Esophagus squamous epithelium (tissue), 5 donors: ENCODE results near the gene SENP2. TPM values are rescaled to one million over a fixed set of nuclear protein-coding genes. Genes with fewer than 3 reads are reported as not detected.

Experiments
- DNase-seq: peaks from one replicate; lab custom pipeline; 2025; lab: John Stamatoyannopoulos, UW
- H3K27ac ChIP-seq, 4 donors: fragments of 200-600 bp; sonication (generic); one replicate each; pipeline ENCODE4 v1.5.1; 2016 to 2019; ENCODE audit warnings: mild to moderate bottlenecking in 1 of 4
- H3K27me3 ChIP-seq, 4 donors: fragments of 200-600 bp; sonication (generic); 1 replicate in 3 of 4; 2 replicates in 1 of 4; pipeline versions ENCODE4 v1.5.1 to v1.6.0; 2017 to 2021; ENCODE audit warnings: antibody characterized with exemption in 1 of 4
- H3K36me3 ChIP-seq, 3 donors: fragments of 200-600 bp; sonication (generic); one replicate each; pipeline ENCODE4 v1.5.1; 2016 to 2019
- H3K4me1 ChIP-seq, 3 donors: fragments of 200-600 bp; sonication (generic); one replicate each; pipeline ENCODE4 v1.5.1; 2017 to 2019
- H3K4me3 ChIP-seq, 4 donors: fragments of 200-600 bp; sonication (generic); 1 replicate in 3 of 4; 2 replicates in 1 of 4; pipeline ENCODE4 v1.5.1; 2016 to 2019; ENCODE audit warnings: mild to moderate bottlenecking in 2 of 4, moderate library complexity in 1 of 4
- H3K9me3 ChIP-seq, 3 donors: fragments of 200-600 bp; sonication (generic); one replicate each; pipeline ENCODE4 v1.5.1; 2016 to 2019
- POLR2A ChIP-seq, 4 donors: fragments of 450-650 bp; IDR thresholded peaks; one replicate each; pipeline ENCODE4 v1.6.1; 2017; ENCODE audit warnings: antibody characterized with exemption in 4 of 4, mild to moderate bottlenecking in 4 of 4, moderate library complexity in 3 of 4
- WGBS, 2 donors: methylation state at CpG; one replicate each; pipeline ENCODE4 v1.1.5; 2018; 5-methylcytosine and 5-hydroxymethylcytosine counted together
- intact Hi-C: fragments of 100-400 bp; cut with DNase I; formaldehyde crosslinking; loops from one replicate; pipeline ENCODE4 v1.15.0; 2022
- total RNA-seq, 4 donors: library from RNA; depleted of rRNA; stranded (reverse); fragments of >200 nt; gene quantifications; one replicate each; pipeline ENCODE4 v1.1.0, GENCODE V29; 2016
- TF ChIP-seq, protein P1 (sequence below), 6 experiments: fragments of 450-650 bp in 4 of 6; fragments of 200-600 bp in 2 of 6; sonication (generic) in 2 of 6; IDR thresholded peaks; one replicate each; pipeline ENCODE4 v1.5.1; 2016 to 2019; ENCODE audit warnings: antibody characterized with exemption in 6 of 6, mild to moderate bottlenecking in 4 of 6, moderate library complexity in 4 of 6
- donor health status: DM: yes; HTN: yes; CAD: no.

The SENP2 gene
- total RNA-seq, 4 donors from 2014 or later = 9.6 to 33.2 (median 20.1) TPM

DNA sequence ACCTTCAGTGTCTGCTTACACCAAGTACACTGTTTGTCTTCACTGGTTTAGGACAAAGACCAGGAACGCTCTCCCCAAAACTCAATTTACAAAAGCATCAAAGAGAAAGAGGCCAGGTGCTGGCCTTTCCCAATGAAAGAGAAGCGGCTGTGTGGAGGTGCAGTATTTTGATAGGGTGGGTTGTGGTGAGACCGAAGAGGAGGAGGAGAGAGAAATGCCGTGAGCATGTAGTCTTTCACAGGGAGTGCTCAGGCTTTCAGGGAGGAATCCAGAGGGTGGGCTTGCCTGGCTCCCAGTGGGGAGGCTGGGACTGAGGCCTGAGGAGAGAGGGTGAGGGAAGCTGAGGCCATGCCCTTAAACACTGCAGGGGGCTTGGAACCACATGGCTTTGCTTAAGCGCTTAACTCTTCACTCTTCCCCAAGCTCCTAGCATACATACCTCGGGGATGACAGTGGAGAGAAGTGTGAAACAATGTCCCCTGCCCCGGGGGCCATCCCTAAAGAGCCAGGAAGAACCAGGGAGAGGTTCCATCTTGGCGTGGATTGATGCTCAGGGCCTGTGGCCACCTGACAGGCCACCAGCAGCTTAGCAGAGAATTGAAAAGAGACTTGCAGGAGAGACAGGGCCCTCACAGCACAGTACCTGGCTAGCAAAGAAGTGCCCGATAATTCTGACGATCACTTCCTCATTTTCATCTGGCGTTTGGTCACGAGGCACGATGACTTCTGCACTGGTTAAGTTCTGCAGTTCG, 60.5 kb downstream of the SENP2 start:
- TF ChIP-seq, protein P1, sequence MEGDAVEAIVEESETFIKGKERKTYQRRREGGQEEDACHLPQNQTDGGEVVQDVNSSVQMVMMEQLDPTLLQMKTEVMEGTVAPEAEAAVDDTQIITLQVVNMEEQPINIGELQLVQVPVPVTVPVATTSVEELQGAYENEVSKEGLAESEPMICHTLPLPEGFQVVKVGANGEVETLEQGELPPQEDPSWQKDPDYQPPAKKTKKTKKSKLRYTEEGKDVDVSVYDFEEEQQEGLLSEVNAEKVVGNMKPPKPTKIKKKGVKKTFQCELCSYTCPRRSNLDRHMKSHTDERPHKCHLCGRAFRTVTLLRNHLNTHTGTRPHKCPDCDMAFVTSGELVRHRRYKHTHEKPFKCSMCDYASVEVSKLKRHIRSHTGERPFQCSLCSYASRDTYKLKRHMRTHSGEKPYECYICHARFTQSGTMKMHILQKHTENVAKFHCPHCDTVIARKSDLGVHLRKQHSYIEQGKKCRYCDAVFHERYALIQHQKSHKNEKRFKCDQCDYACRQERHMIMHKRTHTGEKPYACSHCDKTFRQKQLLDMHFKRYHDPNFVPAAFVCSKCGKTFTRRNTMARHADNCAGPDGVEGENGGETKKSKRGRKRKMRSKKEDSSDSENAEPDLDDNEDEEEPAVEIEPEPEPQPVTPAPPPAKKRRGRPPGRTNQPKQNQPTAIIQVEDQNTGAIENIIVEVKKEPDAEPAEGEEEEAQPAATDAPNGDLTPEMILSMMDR (IDR thresholded peaks at IDR 0.05) = no peak
- no peak for TF ChIP-seq POLR2A (IDR thresholded peaks at IDR 0.05)
- intact Hi-C loops = no loop called here
- no peaks in the 10 kb centered on the region for H3K9me3 ChIP-seq
- peaks cover 0 to 17% (median 0%) of the 10 kb centered on the region in 3 donors for H3K36me3 ChIP-seq
- H3K27ac ChIP-seq = no peak overlapping the region
- H3K4me1 ChIP-seq = no peaks in the 10 kb centered on the region
- 79 to 96% methylated on average over 9 to 12 of the region's 14 CpGs for WGBS, 2 donors
- peaks cover 0 to 10% (median 0%) of the 10 kb centered on the region in 4 donors for H3K27me3 ChIP-seq
- DNase-seq = no peak
- H3K4me3 ChIP-seq = no peak overlapping the region

DNA sequence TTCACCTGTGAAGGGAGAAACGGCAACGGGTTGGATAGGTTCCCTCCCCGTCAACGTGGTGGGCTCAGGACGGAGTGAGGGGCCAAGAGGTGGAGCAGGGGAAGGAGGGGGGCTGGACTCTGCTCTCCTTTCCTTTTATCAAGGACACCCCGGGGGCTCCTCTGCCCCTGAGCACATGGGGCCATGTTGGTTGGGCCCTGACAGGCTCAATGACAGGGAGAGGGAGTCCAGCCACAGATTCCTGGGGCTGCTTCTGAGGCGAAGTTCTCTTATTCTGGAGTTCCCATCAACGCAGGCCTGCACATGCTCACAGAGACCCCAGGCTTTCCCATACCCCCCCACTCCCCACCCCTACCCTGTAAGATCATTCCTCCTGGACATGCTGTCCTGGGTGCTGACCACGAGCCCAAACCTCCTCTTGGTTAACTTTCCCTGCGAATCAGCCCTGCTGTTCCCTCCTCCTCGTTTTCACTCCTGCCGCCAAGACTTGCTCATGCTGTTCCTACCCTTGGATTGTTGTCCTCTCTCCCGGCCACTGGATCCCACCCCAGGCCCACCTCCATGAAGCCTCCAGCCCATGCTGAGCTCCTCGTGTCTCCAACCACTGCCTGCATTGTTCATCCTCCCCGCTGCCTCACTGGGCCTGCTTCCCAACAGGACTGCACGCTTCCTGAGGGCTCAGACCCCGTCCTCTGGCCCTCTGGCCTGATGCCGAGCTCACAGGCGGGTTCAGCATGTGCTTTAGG, 61.2 kb downstream of the SENP2 start:
- no peak overlapping the region for H3K4me3 ChIP-seq
- no peaks in the 10 kb centered on the region for H3K4me1 ChIP-seq
- TF ChIP-seq, protein P1 (IDR thresholded peaks at IDR 0.05) = no peak
- TF ChIP-seq POLR2A (IDR thresholded peaks at IDR 0.05) = no peak
- peaks cover 0 to 10% (median 0%) of the 10 kb centered on the region in 4 donors for H3K27me3 ChIP-seq
- no peaks in the 10 kb centered on the region for H3K9me3 ChIP-seq
- DNase-seq = no peak
- peaks cover 0 to 17% (median 0%) of the 10 kb centered on the region in 3 donors for H3K36me3 ChIP-seq
- no peak overlapping the region for H3K27ac ChIP-seq
- WGBS, 2 donors = 85 to 90% methylated on average over 14 to 17 of the region's 19 CpGs
- intact Hi-C loops = no loop called here

DNA sequence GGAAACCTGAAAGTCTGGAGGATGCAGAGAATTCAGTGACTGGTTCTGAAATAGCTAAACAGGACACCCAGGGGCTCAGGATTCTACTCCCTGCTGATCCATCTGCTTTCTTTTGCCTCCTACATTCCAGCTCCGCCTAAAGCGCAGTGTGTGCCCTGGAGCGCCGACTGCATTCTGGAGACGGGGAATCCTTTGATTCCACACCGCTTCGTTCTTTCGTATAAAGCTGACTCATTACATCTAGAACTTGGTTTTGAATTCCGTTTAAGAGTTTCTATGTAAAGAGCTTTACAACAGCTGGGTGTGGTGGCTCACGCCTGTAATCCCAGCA, 61.8 kb downstream of the SENP2 start:
- Histone ChIP-seq H3K4me3 (no peak overlapping the region), H3K9me3 (no peaks in the 10 kb centered on the region), H3K36me3 (peaks cover 0 to 17% (median 0%) of the 10 kb centered on the region in 3 donors), H3K4me1 (no peaks in the 10 kb centered on the region), H3K27ac (no peak overlapping the region), H3K27me3 (peaks cover 0 to 10% (median 0%) of the 10 kb centered on the region in 4 donors)
- no peak for DNase-seq
- TF ChIP-seq POLR2A (IDR thresholded peaks at IDR 0.05) = no peak
- TF ChIP-seq, protein P1 (IDR thresholded peaks at IDR 0.05) = no peak
- intact Hi-C loops = no loop called here
- WGBS, 2 donors = 84 to 87% methylated on average over 9 to 10 of the region's 10 CpGs

DNA sequence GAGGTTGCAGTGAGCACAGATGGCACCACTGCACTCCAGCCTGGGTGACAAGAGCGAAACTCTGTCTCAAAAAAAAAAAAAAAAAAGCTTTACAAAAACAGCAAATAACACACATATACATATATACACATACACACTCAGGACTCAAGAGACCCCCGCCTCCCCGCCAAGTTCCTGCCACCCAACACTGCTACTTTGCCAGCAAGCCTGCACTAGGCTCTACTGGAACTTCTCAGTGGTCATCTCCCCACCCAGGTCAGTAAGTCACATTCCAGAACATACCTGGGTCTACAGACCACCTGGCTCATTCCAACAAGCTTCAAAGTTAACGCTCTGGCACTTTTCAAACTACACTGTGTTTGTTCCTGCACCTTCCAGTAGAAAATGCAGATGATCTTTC, 62.3 kb downstream of the SENP2 start:
- Histone ChIP-seq H3K27ac (no peak overlapping the region), H3K4me1 (no peaks in the 10 kb centered on the region), H3K4me3 (no peak overlapping the region), H3K27me3 (peaks cover 0 to 10% (median 0%) of the 10 kb centered on the region in 4 donors), H3K9me3 (no peaks in the 10 kb centered on the region), H3K36me3 (peaks cover 0 to 17% (median 0%) of the 10 kb centered on the region in 3 donors)
- TF ChIP-seq, protein P1 (IDR thresholded peaks at IDR 0.05) = no peak
- no peak for TF ChIP-seq POLR2A (IDR thresholded peaks at IDR 0.05)
- no peak for DNase-seq
- intact Hi-C loops = no loop called here
- WGBS, 2 donors = 94% methylated on average over 3 to 4 of the region's 4 CpGs

DNA sequence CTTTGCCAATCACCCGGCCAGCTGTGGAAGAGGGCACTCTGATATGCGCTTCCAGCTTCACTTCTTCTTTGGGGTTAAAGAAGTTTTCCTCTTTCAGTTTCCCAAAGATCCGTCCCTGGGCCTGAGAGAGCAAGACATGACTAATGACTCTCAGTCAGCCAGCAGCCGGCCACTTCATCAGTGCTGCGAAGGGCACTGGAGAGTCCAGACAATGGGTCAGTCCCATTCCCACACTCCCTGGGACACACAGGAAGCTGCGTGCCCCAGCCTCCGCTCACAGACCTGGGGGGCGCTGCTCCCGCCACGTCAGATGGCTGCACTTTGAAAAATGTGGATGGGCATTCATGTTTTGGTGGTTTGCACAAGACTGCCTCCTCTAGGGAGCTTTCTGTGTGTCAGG, 63.3 kb downstream of the SENP2 start:
- intact Hi-C loops = no loop called here
- DNase-seq = no peak

More for the DNA sequence above, 63.3 kb downstream of the SENP2 start:
- peaks cover 0 to 17% (median 0%) of the 10 kb centered on the region in 3 donors for H3K36me3 ChIP-seq
- TF ChIP-seq, protein P1 (IDR thresholded peaks at IDR 0.05) = no peak
- no peak for TF ChIP-seq POLR2A (IDR thresholded peaks at IDR 0.05)
- no peaks in the 10 kb centered on the region for H3K4me1 ChIP-seq
- H3K27me3 ChIP-seq = peaks cover 0 to 10% (median 0%) of the 10 kb centered on the region in 4 donors
- 78 to 81% methylated on average over 4 to 7 of the region's 10 CpGs for WGBS, 2 donors
- H3K27ac ChIP-seq = no peak overlapping the region
- no peak overlapping the region for H3K4me3 ChIP-seq
- no peaks in the 10 kb centered on the region for H3K9me3 ChIP-seq
